HG03175 (cell line): ENCODE data around the gene DNAJC24.

Experiments used
- ATAC-seq: cut with Tn5 transposase; IDR thresholded peaks from one replicate; pipeline ENCODE4 v1.9.1; 2021; ENCODE audit warnings: mild to moderate bottlenecking, moderate library complexity; ENCODE audit not compliant: unreplicated experiment

The DNAJC24 gene

GRCh38 chr11:31480930-31481329 is 111.3 kb downstream of the DNAJC24 start:
- ATAC-seq, result no peak
